NCI-H146 (cell line): ENCODE measurements around the gene KRTAP20-4.

ENCODE experiments used
- DNase-seq: peaks from one replicate; lab custom pipeline; 2025; lab: John Stamatoyannopoulos, UW

KRTAP20-4 gene

GRCh38 chr21:30652891-30653290 lies 32.5 kb downstream of the KRTAP20-4 start:
- no peak for DNase-seq

GRCh38 chr21:30668776-30669175 lies 48.3 kb downstream of the KRTAP20-4 start:
- no peak for DNase-seq
